EH (cell line): ENCODE measurements around the gene BANF2.

ENCODE experiments used
- DNase-seq: peaks from one replicate; pipeline ENCODE4 v3.0.0-alpha.2; 2015; ENCODE audit warnings: low read depth

Gene BANF2

GRCh38 chr20:17664025-17664633, 35.6 kb upstream of the BANF2 start:
- no peak for DNase-seq

GRCh38 chr20:17665756-17666155, 34.0 kb upstream of the BANF2 start:
- DNase-seq: peak; percentile 49

- DNase-seq: peak; percentile 32
Measured at GRCh38 chr20:17666481-17666880, 33.3 kb upstream of the BANF2 start.

GRCh38 chr20:17667445-17667844, 32.3 kb upstream of the BANF2 start:
- no peak for DNase-seq

DNA sequence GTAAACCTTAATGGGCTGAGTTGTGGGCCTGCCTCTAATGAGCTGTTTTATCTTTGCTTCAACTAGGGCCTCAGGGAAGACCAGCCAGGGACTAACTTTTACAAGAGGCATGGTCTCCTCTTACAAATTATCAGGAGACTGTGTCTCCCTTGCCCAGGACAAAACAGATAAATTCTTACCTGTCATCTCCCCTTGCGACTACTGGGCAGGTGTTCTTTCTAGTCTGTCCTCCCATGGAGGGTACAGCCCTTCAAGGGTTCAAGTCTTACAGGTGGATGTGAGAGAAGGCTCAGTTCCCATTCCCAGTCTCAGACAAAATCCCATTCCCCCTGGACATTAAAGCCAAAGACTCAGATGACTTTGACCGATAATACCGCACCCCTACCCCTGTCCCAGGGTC, 31.3 kb upstream of the BANF2 start:
- no peak for DNase-seq

- no peak for DNase-seq
Measured at GRCh38 chr20:17669306-17669931, 30.3 kb upstream of the BANF2 start.

GRCh38 chr20:17671011-17671410, 28.8 kb upstream of the BANF2 start:
- no peak for DNase-seq

GRCh38 chr20:17671565-17671964, 28.2 kb upstream of the BANF2 start:
- DNase-seq: no peak

DNA sequence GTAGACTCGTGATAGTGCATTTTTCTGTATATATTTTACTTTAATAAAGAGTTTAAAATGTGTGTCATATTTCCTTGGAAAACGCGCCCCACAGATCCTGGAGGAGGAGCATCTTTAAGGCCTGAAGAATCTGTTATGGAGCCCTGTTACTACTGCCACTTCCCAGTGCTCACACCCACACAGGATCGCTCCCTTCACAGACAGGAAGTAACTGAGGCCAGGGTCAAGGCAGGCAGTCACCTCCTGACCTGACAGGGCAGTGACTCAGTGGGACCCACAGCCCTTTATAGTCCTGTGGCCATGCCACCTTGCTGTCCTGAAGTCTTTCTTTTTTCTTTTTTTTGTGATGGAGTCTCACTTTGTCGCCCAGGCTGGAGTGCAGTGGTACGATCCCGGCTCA, 26.7 kb upstream of the BANF2 start:
- no peak for DNase-seq

DNA sequence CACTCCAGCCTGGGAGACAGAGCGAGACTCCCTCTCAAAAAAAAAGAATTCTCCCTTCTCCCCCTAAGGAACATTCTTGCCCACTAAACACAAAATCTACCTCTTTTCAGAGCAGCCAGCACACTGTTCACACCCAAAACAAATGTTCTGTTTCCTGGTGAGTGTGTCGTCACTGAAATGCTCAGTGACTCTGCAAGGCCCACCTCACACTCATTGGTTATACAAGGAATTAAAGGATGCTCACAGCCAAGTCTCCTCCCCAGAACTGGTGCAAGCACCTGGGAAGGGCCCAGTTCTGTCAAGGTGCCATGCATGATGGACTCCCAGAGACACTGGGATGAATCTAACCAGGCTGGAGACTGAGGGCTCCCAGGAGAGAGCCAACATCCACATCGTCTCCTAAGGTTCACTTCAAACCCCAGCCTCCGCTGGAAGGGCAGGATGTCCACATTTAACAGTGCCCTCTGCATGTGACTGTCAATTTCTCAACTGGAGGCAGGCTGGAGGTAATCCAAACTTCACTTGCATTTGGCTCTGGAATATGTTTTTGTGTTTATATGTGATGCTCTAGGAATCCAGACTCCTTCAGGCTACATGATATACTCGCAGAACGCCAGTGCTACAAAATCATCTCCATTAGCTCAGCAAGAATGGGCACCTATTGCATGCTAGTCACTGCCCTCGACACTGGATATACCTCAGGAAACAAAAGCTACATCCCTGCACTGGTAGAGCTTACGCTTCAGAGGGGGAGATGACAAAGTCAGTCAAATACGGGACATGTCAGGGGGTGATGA, 24.8 kb upstream of the BANF2 start:
- peak; percentile 80 for DNase-seq

DNA sequence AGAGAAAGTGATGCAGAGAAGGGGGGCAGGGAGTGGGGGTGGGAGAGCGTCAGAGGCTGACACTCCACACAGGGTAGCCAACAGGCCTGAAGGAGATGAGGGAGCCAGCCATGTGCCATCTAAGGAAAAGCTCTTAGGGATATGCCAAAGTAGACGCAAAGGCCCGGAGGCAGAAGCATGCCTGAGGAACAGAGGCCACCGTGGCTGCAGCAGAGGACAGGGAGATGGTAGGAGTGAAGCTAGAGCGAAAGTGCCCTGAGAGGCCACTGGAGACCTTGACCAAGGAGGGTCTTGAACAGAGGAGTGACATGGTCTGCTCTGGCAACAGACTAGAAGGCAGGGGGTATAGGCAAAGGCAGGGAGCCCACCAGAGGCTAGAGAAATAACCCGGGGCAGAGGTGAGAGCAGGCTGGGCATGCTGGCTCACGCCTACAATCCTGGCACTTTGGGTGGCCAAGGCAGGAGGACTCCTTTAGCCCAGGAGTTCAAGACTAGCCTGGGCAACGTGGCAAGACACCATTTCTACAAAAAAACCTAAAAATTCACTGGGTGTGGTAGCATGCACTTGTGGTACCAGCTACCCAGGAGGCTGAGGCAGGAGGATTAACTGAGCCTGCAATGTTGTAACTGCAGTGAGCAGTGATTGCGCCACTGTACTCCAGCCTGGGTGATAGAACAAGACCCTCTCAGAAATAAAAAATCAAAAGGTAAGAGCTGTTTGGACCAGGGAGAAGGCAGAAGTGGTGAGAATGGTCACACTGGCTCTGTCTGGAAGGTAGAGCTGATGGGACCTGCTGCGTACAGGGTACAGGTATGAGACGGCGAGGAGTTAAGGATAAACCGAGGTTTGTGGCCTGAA, 24.0 kb upstream of the BANF2 start:
- no peak for DNase-seq

- no peak for DNase-seq
Measured at GRCh38 chr20:17676378-17676759, 23.4 kb upstream of the BANF2 start.

DNA sequence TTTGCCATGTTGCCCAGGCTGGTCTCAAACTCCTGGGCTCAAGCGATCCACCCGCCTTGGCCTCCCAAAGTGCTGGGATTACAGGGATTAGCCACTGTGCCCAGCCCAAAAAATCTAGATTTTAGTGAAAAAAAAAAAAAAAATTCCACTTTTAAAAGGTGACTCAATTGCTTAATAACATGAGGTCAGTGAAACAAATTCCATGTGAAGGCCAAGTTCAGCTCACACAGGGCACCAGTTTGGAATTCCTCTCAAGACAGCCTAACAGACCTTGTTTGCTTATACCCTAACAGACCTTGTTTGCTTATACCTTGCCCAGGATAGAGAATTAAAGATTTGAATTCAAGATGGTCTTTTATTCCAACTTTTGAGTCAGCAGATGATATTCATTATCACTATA, 22.8 kb upstream of the BANF2 start:
- DNase-seq: peak; percentile 43

DNA sequence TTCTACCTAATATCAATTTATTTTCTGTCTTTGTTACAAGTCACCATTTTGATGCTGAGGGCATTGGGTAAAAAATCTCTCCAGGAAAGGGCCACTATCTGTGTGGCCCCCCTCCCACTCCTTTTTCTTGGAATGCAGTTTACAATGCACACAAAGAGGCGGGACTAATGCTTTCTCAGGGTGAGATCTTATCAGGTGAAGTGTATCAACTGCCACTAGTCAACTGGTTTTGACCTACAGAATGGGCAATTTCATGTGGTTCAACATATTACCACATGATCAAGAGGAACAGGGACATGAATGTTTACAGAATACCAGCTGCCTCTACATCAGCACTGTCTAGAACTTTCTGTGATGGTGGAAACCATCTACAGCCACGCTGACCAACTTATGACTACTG, 21.5 kb upstream of the BANF2 start:
- no peak for DNase-seq

GRCh38 chr20:17678886-17679285, 20.9 kb upstream of the BANF2 start:
- DNase-seq: no peak

DNA sequence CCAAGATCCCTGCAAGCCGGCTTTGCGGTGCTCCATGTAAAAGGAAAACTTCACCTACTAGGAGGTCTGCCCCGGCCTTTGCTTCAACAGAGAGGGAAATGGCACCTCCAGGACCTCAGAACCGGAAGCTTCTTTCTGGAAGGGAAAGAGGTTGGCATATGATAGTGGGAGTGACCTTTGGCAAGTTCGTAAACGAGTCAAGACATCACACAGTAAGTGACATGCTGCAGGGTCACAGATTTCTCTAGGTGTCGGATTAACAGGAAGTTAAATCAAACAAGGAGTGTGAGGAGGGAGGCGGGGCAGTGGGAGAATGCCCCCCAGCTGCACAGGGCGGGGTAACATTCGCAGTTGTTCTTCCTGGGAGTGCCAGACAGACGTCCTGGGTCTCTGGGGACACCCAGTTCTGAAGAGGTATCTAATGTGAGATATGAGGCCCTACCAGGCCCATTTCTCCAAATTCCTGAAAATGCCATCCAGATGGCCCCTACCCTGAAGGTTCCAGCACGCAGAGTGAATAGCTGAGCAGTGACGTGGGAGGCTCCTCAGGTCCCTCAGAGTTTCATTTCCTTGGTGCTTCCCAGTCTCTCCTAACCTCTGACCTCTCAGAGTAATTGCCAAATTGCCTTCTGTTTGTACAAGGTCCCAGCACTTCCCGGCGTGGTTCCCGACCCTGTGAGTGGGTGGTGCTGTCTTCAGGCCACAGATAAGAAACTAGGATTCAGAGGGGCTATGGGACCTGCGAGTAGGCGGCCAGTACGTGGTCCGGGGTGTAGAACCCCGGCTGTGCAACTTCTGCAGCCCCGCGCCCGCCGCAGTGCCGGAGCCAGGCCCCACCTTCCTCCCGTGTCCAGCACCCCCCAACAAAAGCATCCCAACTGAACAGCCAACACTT, 19.6 kb upstream of the BANF2 start:
- peak; percentile 91 for DNase-seq

DNA sequence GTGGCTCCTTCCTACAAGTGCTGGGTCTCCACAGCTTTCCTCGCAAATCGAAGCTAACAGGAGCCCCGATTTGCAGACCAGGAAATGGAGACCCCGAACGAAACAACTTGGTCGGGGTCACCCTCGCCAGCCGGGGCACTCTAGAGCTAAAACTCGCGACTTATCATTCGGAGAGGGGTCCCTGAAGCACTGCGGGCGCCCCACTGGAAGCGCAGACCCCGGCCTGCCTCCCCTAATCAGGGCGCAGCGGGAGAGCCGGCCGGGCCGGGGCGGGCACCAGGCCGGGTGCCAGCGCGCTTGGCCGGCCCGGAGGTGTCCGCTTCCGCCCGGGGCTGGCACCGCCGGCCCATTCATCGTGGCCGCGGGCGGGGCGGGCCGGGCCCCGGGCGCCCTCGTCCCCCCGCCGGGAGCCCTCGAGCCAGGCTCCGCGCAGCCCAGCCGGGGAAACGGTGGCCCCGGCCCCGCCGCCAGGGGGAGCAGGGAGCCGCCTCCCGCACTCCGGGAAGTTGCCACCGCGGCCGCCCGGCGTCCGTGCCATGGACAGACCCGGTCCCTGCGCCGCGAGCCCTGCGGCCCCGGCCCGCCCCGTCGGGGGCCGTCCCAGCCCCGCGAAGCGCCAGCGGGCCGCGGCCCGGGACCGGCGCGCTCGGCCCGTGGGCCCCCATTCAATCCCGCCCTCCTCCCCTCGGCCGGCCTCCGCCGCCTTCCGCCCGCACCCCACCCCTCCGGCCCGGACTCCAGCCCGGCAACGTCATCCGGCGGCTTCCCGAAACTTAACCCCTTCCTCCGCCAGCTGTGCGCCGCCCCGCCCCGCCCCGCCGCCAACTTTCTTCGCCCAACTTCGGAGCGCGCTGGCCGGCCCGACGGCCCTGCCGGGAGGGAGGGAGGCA, 18.7 kb upstream of the BANF2 start:
- DNase-seq: peak; percentile 77

- DNase-seq: no peak
Measured at GRCh38 chr20:17681726-17682102, 18.1 kb upstream of the BANF2 start.

DNA sequence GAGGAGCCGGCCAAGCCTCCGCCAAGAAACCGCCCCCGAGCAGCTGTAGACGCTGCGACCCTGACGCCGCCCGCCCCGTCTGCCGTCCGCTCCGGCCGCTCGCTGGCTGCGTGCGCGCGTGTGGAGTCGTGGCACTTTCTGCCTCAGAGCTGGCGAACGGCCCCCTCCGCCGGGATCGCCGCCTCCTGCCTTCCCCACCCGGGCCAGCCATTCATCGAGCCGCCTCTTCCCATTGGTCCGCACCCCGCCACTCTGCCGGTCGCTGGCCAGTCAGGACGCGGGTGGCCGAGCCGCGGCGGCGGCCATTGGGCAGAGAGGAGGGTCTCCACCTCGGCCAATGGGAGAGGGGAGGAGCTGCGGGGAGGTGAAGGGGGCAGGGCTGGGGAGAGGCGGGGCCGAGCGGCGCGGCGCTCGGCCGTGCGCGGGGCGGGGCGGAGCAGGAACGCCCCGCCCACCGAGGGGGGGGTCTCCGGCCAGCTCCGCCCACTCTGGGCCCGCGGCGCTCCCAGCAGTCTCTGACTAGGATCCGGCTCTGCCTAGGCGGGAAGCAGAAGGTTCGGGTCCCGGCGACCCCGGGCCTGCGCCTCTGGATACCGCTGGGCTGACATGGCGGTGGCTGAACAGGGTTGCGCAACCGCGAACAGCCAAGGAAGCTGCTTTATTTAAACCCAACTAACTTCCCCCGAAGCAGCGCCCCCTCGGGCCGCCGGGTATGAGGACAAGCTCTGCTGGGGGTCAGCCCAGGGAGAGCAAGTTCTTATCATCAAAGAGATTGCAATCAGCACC, 17.5 kb upstream of the BANF2 start, which contains the start of gene RRBP1:
TSS of gene RRBP1 (minus strand) at position 140 of the 786 bp plus-strand sequence. CDS start 21,735 bp downstream, outside the sequence.
- DNase-seq: peak; percentile 98

DNA sequence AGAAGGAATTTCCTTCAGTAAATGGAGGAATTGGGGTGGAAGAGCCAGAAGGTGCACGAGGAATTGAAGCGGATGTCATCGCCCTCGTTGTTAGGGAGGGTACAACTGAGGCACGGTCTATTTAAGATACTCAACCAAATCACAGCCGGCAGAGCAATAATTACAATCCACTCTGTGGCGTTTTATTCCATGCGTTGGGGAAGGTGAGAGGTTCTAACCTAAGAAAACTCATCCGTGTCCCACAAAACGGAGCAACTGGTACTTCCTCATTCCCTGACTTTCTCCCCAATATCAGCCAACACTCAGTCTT, 16.9 kb upstream of the BANF2 start:
- no peak for DNase-seq
